Hepatocyte (in vitro differentiated cells): ENCODE measurements around the gene WNT7B.

Source experiments
- EZH2 ChIP-seq: fragments of 200-600 bp; sonication (generic); IDR thresholded peaks from 2 replicates; pipeline ENCODE4 v1.6.1; 2016; ENCODE audit warnings: antibody characterized with exemption, mild to moderate bottlenecking, borderline replicate concordance
- TF ChIP-seq, protein P1 (sequence below): fragments of 200-600 bp; sonication (generic); IDR thresholded peaks from 2 replicates; pipeline ENCODE4 v1.5.1; 2016; ENCODE audit warnings: antibody characterized with exemption, mild to moderate bottlenecking; ENCODE audit not compliant: poor library complexity

DNA sequence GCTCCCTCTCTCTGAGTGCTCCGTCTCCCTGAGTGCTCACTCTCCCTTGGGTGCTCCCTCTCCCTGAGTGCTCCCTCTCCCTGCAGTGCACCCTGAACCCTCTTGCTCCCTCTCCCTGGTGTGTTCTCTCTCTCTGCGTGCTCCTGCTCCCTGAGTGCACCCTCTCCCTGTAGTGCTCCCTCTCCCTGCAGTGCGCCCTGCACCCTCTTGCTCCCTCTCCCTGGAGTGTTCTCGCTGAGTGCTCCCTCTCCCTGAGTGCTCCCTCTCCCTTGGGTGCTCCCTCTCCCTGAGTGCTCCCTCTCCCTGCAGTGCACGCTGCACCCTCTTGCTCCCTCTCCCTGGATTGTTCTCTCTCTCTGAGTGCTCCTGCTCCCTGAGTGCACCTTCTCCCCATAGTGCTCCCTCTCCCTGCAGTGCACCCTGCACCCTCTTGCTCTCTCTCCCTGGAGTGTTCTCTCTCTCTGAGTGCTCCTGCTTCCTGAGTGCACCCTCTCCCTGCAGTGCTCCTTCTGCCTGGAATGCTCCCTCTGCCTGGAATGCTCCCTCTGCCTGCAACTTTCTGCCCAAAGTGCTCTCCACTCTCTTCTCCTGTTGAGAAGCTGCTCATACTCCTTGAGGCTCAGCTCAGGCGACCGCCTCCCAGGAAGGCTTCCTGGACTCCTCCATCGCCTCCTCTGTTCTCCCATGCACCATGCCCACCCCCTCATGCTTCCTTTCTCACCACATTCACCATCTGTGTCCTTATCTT, 48.4 kb upstream of the WNT7B start:
- TF ChIP-seq, protein P1, sequence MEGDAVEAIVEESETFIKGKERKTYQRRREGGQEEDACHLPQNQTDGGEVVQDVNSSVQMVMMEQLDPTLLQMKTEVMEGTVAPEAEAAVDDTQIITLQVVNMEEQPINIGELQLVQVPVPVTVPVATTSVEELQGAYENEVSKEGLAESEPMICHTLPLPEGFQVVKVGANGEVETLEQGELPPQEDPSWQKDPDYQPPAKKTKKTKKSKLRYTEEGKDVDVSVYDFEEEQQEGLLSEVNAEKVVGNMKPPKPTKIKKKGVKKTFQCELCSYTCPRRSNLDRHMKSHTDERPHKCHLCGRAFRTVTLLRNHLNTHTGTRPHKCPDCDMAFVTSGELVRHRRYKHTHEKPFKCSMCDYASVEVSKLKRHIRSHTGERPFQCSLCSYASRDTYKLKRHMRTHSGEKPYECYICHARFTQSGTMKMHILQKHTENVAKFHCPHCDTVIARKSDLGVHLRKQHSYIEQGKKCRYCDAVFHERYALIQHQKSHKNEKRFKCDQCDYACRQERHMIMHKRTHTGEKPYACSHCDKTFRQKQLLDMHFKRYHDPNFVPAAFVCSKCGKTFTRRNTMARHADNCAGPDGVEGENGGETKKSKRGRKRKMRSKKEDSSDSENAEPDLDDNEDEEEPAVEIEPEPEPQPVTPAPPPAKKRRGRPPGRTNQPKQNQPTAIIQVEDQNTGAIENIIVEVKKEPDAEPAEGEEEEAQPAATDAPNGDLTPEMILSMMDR: no peak
- TF ChIP-seq EZH2: no peak
